DND-41 (cell line): ENCODE data around the gene FBXO5.
A peak's percentile ranks its signal among the peaks of the same experiment; 100 is the strongest.
"Not testable (repeated sequence)": the region's sequence is repeated elsewhere in the genome, so short reads cannot be mapped to it uniquely, and the experiment has no call there.

Experiments used
- ATAC-seq: fragments of 200-7000 bp; cut with Tn5 transposase; 3 replicates; pipeline ENCODE4 v1.9.1; 2021; ENCODE audit warnings: low read depth; ENCODE audit not compliant: insufficient read depth
- DNase-seq: peaks from one replicate; pipeline ENCODE4 v3.0.0-alpha.2; 2020
- H2AFZ ChIP-seq: 2 replicates; pipeline ENCODE4 v1.6.0; 2012; ENCODE audit warnings: low read depth, low read length
- H3K27ac ChIP-seq: 2 replicates; pipeline ENCODE4 v1.5.1; 2012; ENCODE audit warnings: low read length, inconsistent platforms
- H3K27me3 ChIP-seq: fragments of 200-600 bp; sonication (generic); 2 replicates; pipeline ENCODE4 v1.6.0; 2012; ENCODE audit warnings: low read length, mild to moderate bottlenecking, inconsistent platforms; ENCODE audit not compliant: insufficient read depth, poor library complexity
- H3K36me3 ChIP-seq: 2 replicates; pipeline ENCODE4 v1.5.1; 2012; ENCODE audit warnings: low read length, inconsistent platforms; ENCODE audit not compliant: insufficient read depth
- H3K4me1 ChIP-seq: 2 replicates; pipeline ENCODE4 v1.5.1; 2012; ENCODE audit warnings: mild to moderate bottlenecking, low read length; ENCODE audit not compliant: insufficient read depth
- H3K4me2 ChIP-seq: 2 replicates; pipeline ENCODE4 v1.6.0; 2012; ENCODE audit warnings: mild to moderate bottlenecking, moderate library complexity, low read length, inconsistent platforms; ENCODE audit not compliant: insufficient read depth
- H3K4me3 ChIP-seq, 2 experiments: fragments of 200-600 bp in 1 of 2; shearing (Covaris generic) in 1 of 2; 2 replicates each; pipeline ENCODE4 v1.5.1; 2012 to 2016; ENCODE audit warnings: inconsistent platforms in 2 of 2, low read length in 2 of 2, mild to moderate bottlenecking in 2 of 2, low read depth in 1 of 2, moderate library complexity in 1 of 2
- H3K79me2 ChIP-seq: 2 replicates; pipeline ENCODE4 v1.6.0; 2012; ENCODE audit warnings: low read length, inconsistent platforms; ENCODE audit not compliant: insufficient read depth
- H3K9ac ChIP-seq: 2 replicates; pipeline ENCODE4 v1.6.0; 2012; ENCODE audit warnings: low read depth, mild to moderate bottlenecking, inconsistent platforms, low read length, moderate library complexity
- H3K9me3 ChIP-seq: 2 replicates; pipeline ENCODE4 v1.5.1; 2012; ENCODE audit warnings: low read length, moderate library complexity, mild to moderate bottlenecking, inconsistent platforms; ENCODE audit not compliant: insufficient read depth, severe bottlenecking
- H4K20me1 ChIP-seq: 2 replicates; pipeline ENCODE4 v1.6.0; 2012; ENCODE audit warnings: low read length; ENCODE audit not compliant: insufficient read depth
- EZH2 ChIP-seq: IDR thresholded peaks from 3 replicates; pipeline ENCODE4 v1.6.1; 2012; ENCODE audit warnings: borderline replicate concordance, low read depth, mild to moderate bottlenecking, moderate library complexity, low read length, inconsistent platforms; ENCODE audit not compliant: severe bottlenecking
- TF ChIP-seq, protein P1 (sequence below): IDR thresholded peaks from 2 replicates; pipeline ENCODE4 v1.5.1; 2012; ENCODE audit warnings: borderline replicate concordance, low read length, moderate library complexity, mild to moderate bottlenecking; ENCODE audit not compliant: poor library complexity, severe bottlenecking; ENCODE audit errors: extremely low read depth

Gene FBXO5

GRCh38 chr6:153002613-153003365, 19.9 kb upstream of the FBXO5 start, which contains the start of gene MTRF1L:
Gene MTRF1L, minus strand, starts transcription at chr6:153002709. Its CDS starts 24 bp downstream, at chr6:153002685.
- Histone ChIP-seq H3K4me1 (peaks cover 51% of the 10 kb centered on the region), H3K4me2 (peak within 1 kb of the TSS; percentile 85), H3K9me3 (no peaks in the 10 kb centered on the region), H3K4me3 (peak within 1 kb of the TSS; percentile 78 to 83), H3K36me3 (peaks cover 16% of the 10 kb centered on the region), H4K20me1 (peaks cover 22% of the 10 kb centered on the region), H3K27ac (peak within 1 kb of the TSS; percentile 86), H3K9ac (peak within 1 kb of the TSS; percentile 73), H2AFZ (peak within 1 kb of the TSS; percentile 90), H3K27me3 (no peaks in the 10 kb centered on the region), H3K79me2 (peaks cover 57% of the 10 kb centered on the region)
- TF ChIP-seq, protein P1, sequence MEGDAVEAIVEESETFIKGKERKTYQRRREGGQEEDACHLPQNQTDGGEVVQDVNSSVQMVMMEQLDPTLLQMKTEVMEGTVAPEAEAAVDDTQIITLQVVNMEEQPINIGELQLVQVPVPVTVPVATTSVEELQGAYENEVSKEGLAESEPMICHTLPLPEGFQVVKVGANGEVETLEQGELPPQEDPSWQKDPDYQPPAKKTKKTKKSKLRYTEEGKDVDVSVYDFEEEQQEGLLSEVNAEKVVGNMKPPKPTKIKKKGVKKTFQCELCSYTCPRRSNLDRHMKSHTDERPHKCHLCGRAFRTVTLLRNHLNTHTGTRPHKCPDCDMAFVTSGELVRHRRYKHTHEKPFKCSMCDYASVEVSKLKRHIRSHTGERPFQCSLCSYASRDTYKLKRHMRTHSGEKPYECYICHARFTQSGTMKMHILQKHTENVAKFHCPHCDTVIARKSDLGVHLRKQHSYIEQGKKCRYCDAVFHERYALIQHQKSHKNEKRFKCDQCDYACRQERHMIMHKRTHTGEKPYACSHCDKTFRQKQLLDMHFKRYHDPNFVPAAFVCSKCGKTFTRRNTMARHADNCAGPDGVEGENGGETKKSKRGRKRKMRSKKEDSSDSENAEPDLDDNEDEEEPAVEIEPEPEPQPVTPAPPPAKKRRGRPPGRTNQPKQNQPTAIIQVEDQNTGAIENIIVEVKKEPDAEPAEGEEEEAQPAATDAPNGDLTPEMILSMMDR: no peak
- no peak for TF ChIP-seq EZH2
- DNase-seq (peak; percentile 95), ATAC-seq (peak; percentile 92)

DNA sequence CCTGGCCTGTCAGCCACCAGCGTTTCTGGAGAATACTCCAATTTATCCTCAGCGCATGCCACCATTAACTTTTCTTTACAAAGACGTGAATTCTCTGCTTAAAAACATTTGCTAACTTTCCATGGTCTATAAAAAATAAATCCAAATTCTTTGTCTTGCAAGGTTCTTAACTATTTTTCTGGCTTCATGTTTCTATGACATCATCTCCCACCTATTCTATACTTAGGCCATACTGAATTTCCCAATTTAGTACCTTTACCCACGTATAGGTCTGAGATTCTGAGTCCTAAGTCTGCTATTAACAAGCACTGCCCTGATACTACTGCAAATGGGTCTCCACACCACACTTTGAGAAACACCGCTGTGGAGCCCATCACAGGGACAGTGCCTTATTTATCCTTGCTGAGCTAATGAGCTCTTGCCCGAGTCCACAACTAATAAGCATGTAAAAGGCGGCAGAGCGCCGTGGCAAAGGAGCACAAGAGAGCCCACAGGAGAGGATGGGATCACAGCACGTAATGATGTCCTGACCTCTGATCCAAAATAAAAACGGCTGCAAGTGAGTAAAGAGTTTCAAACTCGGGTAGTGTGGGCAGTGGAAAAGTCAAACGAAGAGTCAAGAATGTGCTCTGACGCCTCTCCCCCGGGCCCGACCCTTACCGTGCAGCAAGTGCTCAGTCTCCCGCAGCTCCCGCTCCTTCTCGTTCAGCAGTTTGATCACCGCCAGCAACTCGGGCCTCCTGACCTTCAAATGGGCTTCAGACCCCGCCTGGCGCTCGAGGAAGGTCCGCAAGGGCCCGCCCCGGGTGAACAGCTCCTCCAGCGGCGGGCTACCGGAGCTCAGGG, 19.1 kb upstream of the FBXO5 start:
- peaks cover 24% of the 10 kb centered on the region for H3K36me3 ChIP-seq
- DNase-seq (peak; percentile 27), ATAC-seq (peak; percentile 8)
- peak overlapping the region; percentile 85 for H3K4me2 ChIP-seq
- peaks cover 65% of the 10 kb centered on the region for H3K79me2 ChIP-seq
- peak overlapping the region; percentile 90 for H2AFZ ChIP-seq
- H3K4me1 ChIP-seq: peaks cover 51% of the 10 kb centered on the region
- H3K9ac ChIP-seq: peak overlapping the region; percentile 73
- H3K4me3 ChIP-seq: peak overlapping the region; percentile 78 to 83
- no peaks in the 10 kb centered on the region for H3K27me3 ChIP-seq
- TF ChIP-seq EZH2: no peak
- TF ChIP-seq, protein P1: no peak
- no peaks in the 10 kb centered on the region for H3K9me3 ChIP-seq
- peaks cover 30% of the 10 kb centered on the region for H4K20me1 ChIP-seq
- peak overlapping the region; percentile 86 for H3K27ac ChIP-seq

GRCh38 chr6:153000790-153001189, 17.9 kb upstream of the FBXO5 start:
- Histone ChIP-seq H3K27ac (peak overlapping the region; percentile 86; the same call in 1 of the 2 replicates), H4K20me1 (peaks cover 36% of the 10 kb centered on the region), H3K4me1 (peaks cover 51% of the 10 kb centered on the region), H3K4me3 (peak overlapping the region; percentile 78 to 83; a peak in 3 of 4 replicates), H3K36me3 (peaks cover 36% of the 10 kb centered on the region), H3K9ac (peak overlapping the region; percentile 73), H3K4me2 (peak overlapping the region; percentile 85), H3K79me2 (peaks cover 77% of the 10 kb centered on the region)
- not testable (repeated sequence) for H2AFZ ChIP-seq, H3K27me3 ChIP-seq, H3K9me3 ChIP-seq, ATAC-seq, DNase-seq

- Histone ChIP-seq H3K9ac (peak overlapping the region; percentile 73; the same call in 1 of the 2 replicates), H2AFZ (no peak overlapping the region), H3K79me2 (peaks cover 82% of the 10 kb centered on the region), H3K27ac (no peak overlapping the region), H3K27me3 (no peaks in the 10 kb centered on the region), H3K4me1 (peaks cover 54% of the 10 kb centered on the region), H3K9me3 (no peaks in the 10 kb centered on the region), H3K4me2 (peak overlapping the region; percentile 85), H3K4me3 (peak overlapping the region in 1 of 2 experiments; percentile 83; a peak in 2 of 4 replicates), H3K36me3 (peaks cover 40% of the 10 kb centered on the region), H4K20me1 (peaks cover 39% of the 10 kb centered on the region)
- ATAC-seq (no peak), DNase-seq (no peak)
- TF ChIP-seq, protein P1: no peak
- TF ChIP-seq EZH2: no peak
Measured at GRCh38 chr6:153000243-153000642, 17.4 kb upstream of the FBXO5 start.

GRCh38 chr6:152999538-152999937, 16.7 kb upstream of the FBXO5 start:
- not testable (repeated sequence) for H3K9me3 ChIP-seq, H2AFZ ChIP-seq, H3K27ac ChIP-seq, ATAC-seq, H3K9ac ChIP-seq, H3K27me3 ChIP-seq, DNase-seq
- peaks cover 39% of the 10 kb centered on the region for H4K20me1 ChIP-seq
- peaks cover 54% of the 10 kb centered on the region for H3K4me1 ChIP-seq
- H3K4me3 ChIP-seq: peak overlapping the region in 1 of 2 experiments; percentile 83; a peak in 1 of 4 replicates
- H3K79me2 ChIP-seq: peaks cover 89% of the 10 kb centered on the region
- H3K36me3 ChIP-seq: peaks cover 45% of the 10 kb centered on the region
- peak overlapping the region; percentile 85; the same call in 1 of the 2 replicates for H3K4me2 ChIP-seq
